PFSK-1 (cell line): ENCODE results near the gene MRPL52.

ENCODE experiments used
- POLR2AphosphoS5 ChIP-seq: IDR thresholded peaks from 2 replicates; pipeline ENCODE4 v1.6.1; 2012; ENCODE audit warnings: low read depth, mild to moderate bottlenecking, control low read depth, low read length, moderate library complexity
- REST ChIP-seq, 2 experiments: IDR thresholded peaks; 2 replicates each; pipeline versions ENCODE4 v1.6.1 to v1.8.0; 2011 to 2012; ENCODE audit warnings: low read depth in 2 of 2, low read length in 2 of 2, control low read depth in 1 of 2, inconsistent platforms in 1 of 2, mild to moderate bottlenecking in 1 of 2, moderate library complexity in 1 of 2; ENCODE audit not compliant: insufficient read depth in 1 of 2
- TAF1 ChIP-seq: IDR thresholded peaks from 2 replicates; pipeline ENCODE4 v1.6.1; 2012; ENCODE audit warnings: low read length, control low read depth, borderline replicate concordance; ENCODE audit not compliant: insufficient read depth

GRCh38 chr14:22796087-22796707, 33.5 kb upstream of the MRPL52 start:
- TF ChIP-seq POLR2AphosphoS5, result no peak
- TF ChIP-seq REST (IDR thresholded peaks at IDR 0.05; ENCODE audit: insufficient read depth in 1 of 2, low read depth in 2 of 2, low read length in 2 of 2), result no peak
- no peak for TF ChIP-seq TAF1
